ENCODE results near the gene IKZF3.

The IKZF3 gene

GRCh38 chr17:39838784-39839183 lies 25.3 kb downstream of the IKZF3 start:
- Mint-ChIP-seq H3K27me3 (no peaks in the 10 kb centered on the region), H3K27ac (no peak overlapping the region), H3K9me3 (peaks cover 19% of the 10 kb centered on the region), H3K4me3 (no peak overlapping the region), H3K36me3 (ENCODE audit: low read depth) (peaks cover 72% of the 10 kb centered on the region), H3K4me1 (peaks cover 62% of the 10 kb centered on the region)
- no peak for DNase-seq
- no peak for ATAC-seq

GRCh38 chr17:39838057-39838456 lies 26.1 kb downstream of the IKZF3 start:
- H3K9me3 Mint-ChIP-seq, result peaks cover 19% of the 10 kb centered on the region
- H3K27ac Mint-ChIP-seq, result no peak overlapping the region
- H3K27me3 Mint-ChIP-seq, result no peaks in the 10 kb centered on the region
- peaks cover 72% of the 10 kb centered on the region for H3K36me3 Mint-ChIP-seq (ENCODE audit: low read depth)
- no peak for DNase-seq
- ATAC-seq, result no peak
- no peak overlapping the region for H3K4me3 Mint-ChIP-seq
- H3K4me1 Mint-ChIP-seq, result peaks cover 59% of the 10 kb centered on the region

GRCh38 chr17:39836117-39836516 lies 28.0 kb downstream of the IKZF3 start:
- DNase-seq (no peak), ATAC-seq (no peak)
- Mint-ChIP-seq H3K4me3 (no peak overlapping the region), H3K4me1 (peaks cover 48% of the 10 kb centered on the region), H3K27ac (no peak overlapping the region), H3K9me3 (peaks cover 19% of the 10 kb centered on the region), H3K36me3 (ENCODE audit: low read depth) (peaks cover 70% of the 10 kb centered on the region), H3K27me3 (no peaks in the 10 kb centered on the region)

- Mint-ChIP-seq H3K27me3 (no peaks in the 10 kb centered on the region), H3K36me3 (ENCODE audit: low read depth) (peaks cover 62% of the 10 kb centered on the region), H3K27ac (peak overlapping the region; percentile 31), H3K9me3 (peaks cover 18% of the 10 kb centered on the region), H3K4me1 (peaks cover 40% of the 10 kb centered on the region), H3K4me3 (no peak overlapping the region)
- no peak for DNase-seq
- no peak for ATAC-seq
These were observed 28.9 kb downstream of the IKZF3 start for GRCh38 chr17:39835038-39835786.

GRCh38 chr17:39834017-39834416 lies 30.1 kb downstream of the IKZF3 start:
- Mint-ChIP-seq H3K9me3 (peaks cover 8% of the 10 kb centered on the region), H3K27me3 (no peaks in the 10 kb centered on the region), H3K4me1 (peaks cover 40% of the 10 kb centered on the region), H3K36me3 (ENCODE audit: low read depth) (peaks cover 59% of the 10 kb centered on the region), H3K27ac (peak overlapping the region; percentile 17), H3K4me3 (no peak overlapping the region)
- peak; percentile 78 for ATAC-seq
- no peak for DNase-seq

- no peak overlapping the region for H3K27ac Mint-ChIP-seq
- peaks cover 43% of the 10 kb centered on the region for H3K4me1 Mint-ChIP-seq
- no peak for DNase-seq
- peaks cover 62% of the 10 kb centered on the region for H3K36me3 Mint-ChIP-seq (ENCODE audit: low read depth)
- no peaks in the 10 kb centered on the region for H3K27me3 Mint-ChIP-seq
- H3K9me3 Mint-ChIP-seq, result no peaks in the 10 kb centered on the region
- H3K4me3 Mint-ChIP-seq, result no peak overlapping the region
- ATAC-seq, result no peak
These were observed 32.5 kb downstream of the IKZF3 start for GRCh38 chr17:39831588-39831987.

GRCh38 chr17:39828443-39828842 lies 35.7 kb downstream of the IKZF3 start:
- H3K4me1 Mint-ChIP-seq, result peaks cover 37% of the 10 kb centered on the region
- ATAC-seq, result no peak
- no peak overlapping the region for H3K27ac Mint-ChIP-seq
- H3K4me3 Mint-ChIP-seq, result no peak overlapping the region
- no peak for DNase-seq
- H3K27me3 Mint-ChIP-seq, result no peaks in the 10 kb centered on the region
- H3K9me3 Mint-ChIP-seq, result peaks cover 19% of the 10 kb centered on the region
- peaks cover 73% of the 10 kb centered on the region for H3K36me3 Mint-ChIP-seq (ENCODE audit: low read depth)

GRCh38 chr17:39826334-39826733 lies 37.8 kb downstream of the IKZF3 start:
- ATAC-seq, result no peak
- DNase-seq, result no peak
- Mint-ChIP-seq H3K27ac (peak overlapping the region; percentile 47), H3K4me3 (no peak overlapping the region), H3K27me3 (no peaks in the 10 kb centered on the region), H3K9me3 (peaks cover 29% of the 10 kb centered on the region), H3K4me1 (peaks cover 48% of the 10 kb centered on the region), H3K36me3 (ENCODE audit: low read depth) (peaks cover 85% of the 10 kb centered on the region)

GRCh38 chr17:39823407-39824054 lies 40.6 kb downstream of the IKZF3 start:
- H3K4me1 Mint-ChIP-seq, result peaks cover 67% of the 10 kb centered on the region
- H3K4me3 Mint-ChIP-seq, result no peak overlapping the region
- no peaks in the 10 kb centered on the region for H3K27me3 Mint-ChIP-seq
- H3K36me3 Mint-ChIP-seq (ENCODE audit: low read depth), result peaks cover 96% of the 10 kb centered on the region
- H3K9me3 Mint-ChIP-seq, result peaks cover 33% of the 10 kb centered on the region
- H3K27ac Mint-ChIP-seq, result no peak overlapping the region
- DNase-seq, result no peak
- ATAC-seq, result no peak

GRCh38 chr17:39822051-39822451 lies 42.1 kb downstream of the IKZF3 start:
- Mint-ChIP-seq H3K4me1 (peaks cover 71% of the 10 kb centered on the region), H3K27me3 (no peaks in the 10 kb centered on the region), H3K27ac (peak overlapping the region; percentile 70), H3K36me3 (ENCODE audit: low read depth) (peaks cover 90% of the 10 kb centered on the region), H3K9me3 (peaks cover 33% of the 10 kb centered on the region), H3K4me3 (no peak overlapping the region)
- DNase-seq, result no peak
- peak; percentile 60 for ATAC-seq

GRCh38 chr17:39820987-39821386 lies 43.1 kb downstream of the IKZF3 start:
- peak overlapping the region; percentile 39 for H3K27ac Mint-ChIP-seq
- H3K27me3 Mint-ChIP-seq, result no peaks in the 10 kb centered on the region
- ATAC-seq (no peak), DNase-seq (no peak)
- H3K36me3 Mint-ChIP-seq (ENCODE audit: low read depth), result peaks cover 85% of the 10 kb centered on the region
- no peak overlapping the region for H3K4me3 Mint-ChIP-seq
- H3K9me3 Mint-ChIP-seq, result peaks cover 33% of the 10 kb centered on the region
- H3K4me1 Mint-ChIP-seq, result peaks cover 62% of the 10 kb centered on the region

GRCh38 chr17:39820541-39820940 lies 43.6 kb downstream of the IKZF3 start:
- Mint-ChIP-seq H3K4me1 (peaks cover 64% of the 10 kb centered on the region), H3K27ac (peak overlapping the region; percentile 78)

GRCh38 chr17:39818358-39819000 lies 45.6 kb downstream of the IKZF3 start:
- Mint-ChIP-seq H3K27ac (peak overlapping the region; percentile 78), H3K27me3 (no peaks in the 10 kb centered on the region), H3K9me3 (peaks cover 14% of the 10 kb centered on the region), H3K36me3 (ENCODE audit: low read depth) (peaks cover 82% of the 10 kb centered on the region), H3K4me3 (peak overlapping the region; percentile 15), H3K4me1 (peaks cover 83% of the 10 kb centered on the region)
- DNase-seq (no peak), ATAC-seq (no peak)

More at GRCh38 chr17:39820541-39820940, 43.6 kb downstream of the IKZF3 start:
- Mint-ChIP-seq H3K4me3 (no peak overlapping the region), H3K27me3 (no peaks in the 10 kb centered on the region), H3K9me3 (peaks cover 31% of the 10 kb centered on the region), H3K36me3 (ENCODE audit: low read depth) (peaks cover 85% of the 10 kb centered on the region)
- ATAC-seq (no peak), DNase-seq (no peak)

GRCh38 chr17:39816272-39816671 lies 47.8 kb downstream of the IKZF3 start:
- H3K9me3 Mint-ChIP-seq, result peaks cover 4% of the 10 kb centered on the region
- peaks cover 82% of the 10 kb centered on the region for H3K4me1 Mint-ChIP-seq
- ATAC-seq, result no peak
- H3K27me3 Mint-ChIP-seq, result no peaks in the 10 kb centered on the region
- no peak overlapping the region for H3K4me3 Mint-ChIP-seq
- no peak for DNase-seq
- H3K36me3 Mint-ChIP-seq (ENCODE audit: low read depth), result peaks cover 77% of the 10 kb centered on the region
- H3K27ac Mint-ChIP-seq, result no peak overlapping the region

- DNase-seq (no peak), ATAC-seq (no peak)
- Mint-ChIP-seq H3K4me3 (peak overlapping the region; percentile 58), H3K36me3 (ENCODE audit: low read depth) (peaks cover 76% of the 10 kb centered on the region), H3K4me1 (peaks cover 77% of the 10 kb centered on the region), H3K27me3 (no peaks in the 10 kb centered on the region), H3K9me3 (no peaks in the 10 kb centered on the region), H3K27ac (peak overlapping the region; percentile 79)
These were observed 49.6 kb downstream of the IKZF3 start for GRCh38 chr17:39814497-39814896.
